Neuronal stem cell (in vitro differentiated cells): ENCODE measurements around the gene CLASRP.

ENCODE experiments used
- DNase-seq: peaks from one replicate; pipeline ENCODE4 v3.0.0-alpha.2; 2013; ENCODE audit warnings: low spot score
- H2AFZ ChIP-seq: one replicate; pipeline ENCODE4 v1.6.1; 2013; ENCODE audit warnings: mild to moderate bottlenecking, low read length, inconsistent platforms
- H2AK5ac ChIP-seq: 2 replicates; pipeline ENCODE4 v1.6.1; 2013; ENCODE audit warnings: low read depth, mild to moderate bottlenecking, inconsistent platforms, low read length, moderate library complexity, mixed read lengths
- H2BK120ac ChIP-seq: 2 replicates; pipeline ENCODE4 v1.6.1; 2013; ENCODE audit warnings: low read depth, mild to moderate bottlenecking, inconsistent platforms, low read length, moderate library complexity, mixed read lengths
- H2BK12ac ChIP-seq: one replicate; pipeline ENCODE4 v1.6.1; 2013; ENCODE audit warnings: low read length, inconsistent platforms
- H2BK15ac ChIP-seq: 2 replicates; pipeline ENCODE4 v1.6.1; 2013; ENCODE audit warnings: mild to moderate bottlenecking, low read length, inconsistent platforms, mixed read lengths
- H2BK5ac ChIP-seq: one replicate; pipeline ENCODE4 v1.6.1; 2013; ENCODE audit warnings: inconsistent platforms, mild to moderate bottlenecking, low read length, moderate library complexity
- H3K14ac ChIP-seq: one replicate; pipeline ENCODE4 v1.6.1; 2013; ENCODE audit warnings: low read length, inconsistent platforms
- H3K18ac ChIP-seq: 2 replicates; pipeline ENCODE4 v1.6.1; 2013; ENCODE audit warnings: low read length, inconsistent platforms
- H3K23ac ChIP-seq: 2 replicates; pipeline ENCODE4 v1.6.1; 2013; ENCODE audit warnings: low read depth, mild to moderate bottlenecking, mixed read lengths, low read length, inconsistent platforms; ENCODE audit not compliant: poor library complexity
- H3K27ac ChIP-seq: replicated peaks from 3 replicates; pipeline ENCODE4 v1.5.1; 2013; ENCODE audit warnings: low read length, inconsistent platforms
- H3K27me3 ChIP-seq, 3 experiments: 2 replicates each; pipeline ENCODE4 v1.6.1; 2013; ENCODE audit warnings: low read length in 3 of 3, mild to moderate bottlenecking in 2 of 3, inconsistent platforms in 1 of 3, low read depth in 1 of 3, mixed read lengths in 1 of 3, moderate library complexity in 1 of 3; ENCODE audit not compliant: control insufficient read depth in 3 of 3, insufficient read depth in 3 of 3
- H3K36me3 ChIP-seq, 2 donors: replicated peaks in 1 of 2; 2 replicates each; pipeline ENCODE4 v1.6.1; 2013; ENCODE audit warnings: low read length in 2 of 2; ENCODE audit not compliant: control insufficient read depth in 2 of 2, insufficient read depth in 2 of 2
- H3K4ac ChIP-seq: 2 replicates; pipeline ENCODE4 v1.6.1; 2013; ENCODE audit warnings: inconsistent platforms, mild to moderate bottlenecking, low read length, moderate library complexity
- H3K4me1 ChIP-seq, 2 donors: 1 replicate in 1 of 2; 2 replicates in 1 of 2; pipeline ENCODE4 v1.6.1; 2013; ENCODE audit warnings: low read length in 2 of 2, low read depth in 1 of 2; ENCODE audit not compliant: control insufficient read depth in 2 of 2, insufficient read depth in 1 of 2
- H3K4me2 ChIP-seq: one replicate; pipeline ENCODE4 v1.6.1; 2013; ENCODE audit warnings: mild to moderate bottlenecking, low read length, inconsistent platforms; ENCODE audit not compliant: insufficient read depth, poor library complexity, severe bottlenecking
- H3K4me3 ChIP-seq, 2 donors: 2 replicates each; pipeline ENCODE4 v1.5.1; 2013; ENCODE audit warnings: low read length in 2 of 2, mild to moderate bottlenecking in 2 of 2, inconsistent platforms in 1 of 2, moderate library complexity in 1 of 2
- H3K79me1 ChIP-seq: one replicate; pipeline ENCODE4 v1.6.1; 2013; ENCODE audit warnings: low read depth, mild to moderate bottlenecking, inconsistent platforms, low read length, moderate library complexity
- H3K9ac ChIP-seq: one replicate; pipeline ENCODE4 v1.6.1; 2013; ENCODE audit warnings: mild to moderate bottlenecking, low read depth, low read length, inconsistent platforms; ENCODE audit not compliant: poor library complexity
- H3K9me3 ChIP-seq, 2 donors: replicated peaks in 1 of 2; 2 replicates each; pipeline versions ENCODE3 to v1.6.1; 2013; ENCODE audit warnings: low read length in 2 of 2, mild to moderate bottlenecking in 2 of 2, inconsistent platforms in 1 of 2, low read depth in 1 of 2, mixed read lengths in 1 of 2, moderate library complexity in 1 of 2; ENCODE audit not compliant: control insufficient read depth in 2 of 2, insufficient read depth in 1 of 2
- H4K8ac ChIP-seq: one replicate; pipeline ENCODE4 v1.6.1; 2013; ENCODE audit warnings: low read depth, mild to moderate bottlenecking, inconsistent platforms, low read length, moderate library complexity
- H4K91ac ChIP-seq: one replicate; pipeline ENCODE4 v1.6.1; 2013; ENCODE audit warnings: low read length, low read depth, mild to moderate bottlenecking, inconsistent platforms; ENCODE audit not compliant: poor library complexity
- WGBS, 2 donors: extraction: QIAGEN DNeasy Blood & Tissue Kit; methylation state at CpG; one replicate each; pipeline ENCODE4 v1.1.7; 2013; ENCODE audit warnings: missing lambda C conversion rate in 2 of 2, mixed read lengths in 1 of 2; ENCODE audit not compliant: insufficient read length in 2 of 2, insufficient replicate concordance in 1 of 2; ENCODE audit errors: extremely low coverage in 2 of 2; 5-methylcytosine and 5-hydroxymethylcytosine counted together

Gene CLASRP

GRCh38 chr19:45011959-45012358 is 26.9 kb upstream of the CLASRP start:
- Histone ChIP-seq H4K8ac (no peak overlapping the region), H2AK5ac (no peak overlapping the region), H2BK12ac (no peak overlapping the region), H3K9ac (no peak overlapping the region), H3K23ac (no peak overlapping the region), H2AFZ (no peak overlapping the region), H2BK120ac (no peak overlapping the region), H3K27me3 (no peaks in the 10 kb centered on the region), H3K14ac (no peak overlapping the region), H3K4ac (no peak overlapping the region), H3K9me3 (no peaks in the 10 kb centered on the region), H3K4me2 (no peak overlapping the region), H3K36me3 (no peaks in the 10 kb centered on the region), H3K4me1 (no peaks in the 10 kb centered on the region), H3K27ac (no peak overlapping the region), H3K18ac (no peak overlapping the region), H2BK5ac (no peak overlapping the region), H3K4me3 (no peak overlapping the region), H4K91ac (no peak overlapping the region), H3K79me1 (peaks cover 2% of the 10 kb centered on the region), H2BK15ac (no peak overlapping the region)
- no CpG with 5 or more reads among the region's 42 CpGs for WGBS, 2 donors
- DNase-seq: no peak

GRCh38 chr19:45016388-45017314 is 22.2 kb upstream of the CLASRP start:
- no peak overlapping the region for H2BK120ac ChIP-seq
- H3K4me3 ChIP-seq: no peak overlapping the region
- no peak overlapping the region for H3K4me2 ChIP-seq
- no peak overlapping the region for H3K27ac ChIP-seq
- no peak overlapping the region for H4K91ac ChIP-seq
- no peak overlapping the region for H3K9ac ChIP-seq
- peaks cover 2% of the 10 kb centered on the region for H3K79me1 ChIP-seq
- no peaks in the 10 kb centered on the region for H3K4me1 ChIP-seq
- DNase-seq: peak; percentile 51
- no peaks in the 10 kb centered on the region for H3K36me3 ChIP-seq
- no peak overlapping the region for H3K4ac ChIP-seq
- no peak overlapping the region for H4K8ac ChIP-seq
- no CpG with 5 or more reads among the region's 13 CpGs for WGBS, 2 donors
- no peaks in the 10 kb centered on the region for H3K9me3 ChIP-seq
- H3K18ac ChIP-seq: no peak overlapping the region
- H2AK5ac ChIP-seq: no peak overlapping the region
- H3K23ac ChIP-seq: no peak overlapping the region
- no peak overlapping the region for H2AFZ ChIP-seq
- H3K14ac ChIP-seq: no peak overlapping the region
- no peaks in the 10 kb centered on the region for H3K27me3 ChIP-seq
- H2BK12ac ChIP-seq: no peak overlapping the region
- H2BK5ac ChIP-seq: no peak overlapping the region
- no peak overlapping the region for H2BK15ac ChIP-seq

- no peak overlapping the region for H3K9ac ChIP-seq
- H2AFZ ChIP-seq: no peak overlapping the region
- H3K4me3 ChIP-seq: no peak overlapping the region
- no peak overlapping the region for H3K4me2 ChIP-seq
- H3K27me3 ChIP-seq: no peaks in the 10 kb centered on the region
- no peak overlapping the region for H2BK5ac ChIP-seq
- H3K14ac ChIP-seq: no peak overlapping the region
- no peak overlapping the region for H3K27ac ChIP-seq
- H2BK15ac ChIP-seq: no peak overlapping the region
- H2BK120ac ChIP-seq: no peak overlapping the region
- H3K18ac ChIP-seq: no peak overlapping the region
- H3K23ac ChIP-seq: no peak overlapping the region
- no peaks in the 10 kb centered on the region for H3K36me3 ChIP-seq
- no CpG with 5 or more reads among the region's 2 CpGs for WGBS, 2 donors
- H2AK5ac ChIP-seq: no peak overlapping the region
- no peak overlapping the region for H4K8ac ChIP-seq
- H3K9me3 ChIP-seq: no peaks in the 10 kb centered on the region
- H3K79me1 ChIP-seq: no peaks in the 10 kb centered on the region
- no peak overlapping the region for H4K91ac ChIP-seq
- H2BK12ac ChIP-seq: no peak overlapping the region
- no peak for DNase-seq
- no peaks in the 10 kb centered on the region for H3K4me1 ChIP-seq
- H3K4ac ChIP-seq: no peak overlapping the region
Measured at GRCh38 chr19:45019187-45019586, 19.7 kb upstream of the CLASRP start.

GRCh38 chr19:45020071-45020470 is 18.8 kb upstream of the CLASRP start:
- Histone ChIP-seq H3K14ac (no peak overlapping the region), H4K91ac (no peak overlapping the region), H3K23ac (no peak overlapping the region), H3K9me3 (no peaks in the 10 kb centered on the region), H3K27me3 (no peaks in the 10 kb centered on the region), H3K4me2 (no peak overlapping the region), H3K4ac (no peak overlapping the region), H2AFZ (no peak overlapping the region), H3K4me1 (no peaks in the 10 kb centered on the region), H2BK5ac (no peak overlapping the region), H3K36me3 (no peaks in the 10 kb centered on the region), H3K27ac (no peak overlapping the region), H2BK12ac (no peak overlapping the region), H3K9ac (no peak overlapping the region), H3K4me3 (no peak overlapping the region), H2BK15ac (no peak overlapping the region), H3K79me1 (no peaks in the 10 kb centered on the region), H3K18ac (no peak overlapping the region), H2BK120ac (no peak overlapping the region), H2AK5ac (no peak overlapping the region), H4K8ac (no peak overlapping the region)
- no CpG with 5 or more reads among the region's 3 CpGs for WGBS, 2 donors
- no peak for DNase-seq
